GM23338 (cell line): ENCODE results near the gene FAM168A. TPM values are rescaled to one million over a fixed set of nuclear protein-coding genes. Genes with fewer than 3 reads are reported as not detected.

Experiments used
- ATAC-seq: fragments of 200-7000 bp; cut with Tn5 transposase; 3 replicates; pipeline ENCODE4 v1.9.1; 2020
- DNase-seq: peaks from one replicate; pipeline ENCODE4 v3.0.0-alpha.2; 2015; ENCODE audit warnings: low spot score
- H2AFZ ChIP-seq: fragments of 200-600 bp; sonication (generic); 2 replicates; pipeline ENCODE4 v1.8.0; 2016; ENCODE audit warnings: antibody characterized with exemption, mild to moderate bottlenecking, moderate library complexity
- H3F3A ChIP-seq: fragments of 200-600 bp; sonication (generic); replicated peaks from 2 replicates; pipeline ENCODE4 v1.8.0; 2017; ENCODE audit warnings: antibody characterized with exemption, mixed run types, low read depth
- H3K27ac ChIP-seq: fragments of 200-600 bp; sonication (generic); 2 replicates; pipeline ENCODE4 v1.6.1; 2016; ENCODE audit warnings: low read depth
- H3K27me3 ChIP-seq: fragments of 200-600 bp; sonication (generic); 2 replicates; pipeline ENCODE4 v1.8.0; 2016; ENCODE audit warnings: mild to moderate bottlenecking, mixed run types, moderate library complexity; ENCODE audit not compliant: insufficient read depth
- H3K36me3 ChIP-seq: fragments of 200-600 bp; sonication (generic); 2 replicates; pipeline ENCODE4 v1.8.0; 2016; ENCODE audit warnings: mild to moderate bottlenecking; ENCODE audit not compliant: insufficient read depth
- H3K4me1 ChIP-seq: fragments of 200-600 bp; sonication (generic); 2 replicates; pipeline ENCODE4 v1.8.0; 2016; ENCODE audit warnings: mild to moderate bottlenecking, moderate library complexity; ENCODE audit not compliant: insufficient read depth
- H3K4me2 ChIP-seq: fragments of 200-600 bp; sonication (generic); 2 replicates; pipeline ENCODE4 v1.7.1; 2017; ENCODE audit warnings: mixed run types
- H3K4me3 ChIP-seq: fragments of 200-600 bp; sonication (generic); 2 replicates; pipeline ENCODE4 v1.6.1; 2016; ENCODE audit warnings: mixed run types
- H3K79me2 ChIP-seq: fragments of 200-600 bp; sonication (generic); replicated peaks from 2 replicates; pipeline ENCODE4 v1.8.0; 2017; ENCODE audit warnings: mild to moderate bottlenecking; ENCODE audit not compliant: insufficient read depth
- H3K9me2 ChIP-seq: fragments of 200-600 bp; sonication (generic); 2 replicates; pipeline ENCODE4 v1.8.0; 2017; ENCODE audit not compliant: insufficient read depth
- H4K20me1 ChIP-seq: fragments of 200-600 bp; sonication (generic); replicated peaks from 2 replicates; pipeline ENCODE4 v1.8.0; 2017; ENCODE audit warnings: mild to moderate bottlenecking; ENCODE audit not compliant: insufficient read depth
- H3K27ac Mint-ChIP-seq: 2 replicates; pipeline ENCODE4 v1.8.0; 2020; ENCODE audit warnings: inconsistent platforms, mild to moderate bottlenecking, moderate library complexity, mixed read lengths
- H3K27me3 Mint-ChIP-seq: 3 replicates; pipeline ENCODE4 v1.8.0; 2022; ENCODE audit warnings: low read depth, mild to moderate bottlenecking, moderate library complexity, mixed read lengths, inconsistent platforms; ENCODE audit not compliant: insufficient read depth, poor library complexity
- H3K36me3 Mint-ChIP-seq: 3 replicates; pipeline ENCODE4 v1.8.0; 2021; ENCODE audit warnings: low read depth, mild to moderate bottlenecking, inconsistent platforms, moderate library complexity, mixed read lengths
- H3K4me1 Mint-ChIP-seq: 3 replicates; pipeline ENCODE4 v1.8.0; 2020; ENCODE audit warnings: mild to moderate bottlenecking, inconsistent platforms, mixed read lengths
- H3K4me3 Mint-ChIP-seq: 3 replicates; pipeline ENCODE4 v1.8.0; 2021; ENCODE audit warnings: moderate library complexity, mild to moderate bottlenecking, inconsistent platforms, mixed read lengths
- H3K9me3 Mint-ChIP-seq: 3 replicates; pipeline ENCODE4 v1.8.0; 2020; ENCODE audit warnings: moderate library complexity, mild to moderate bottlenecking, inconsistent platforms, mixed read lengths
- EZH2phosphoT487 ChIP-seq: fragments of 200-600 bp; sonication (generic); IDR thresholded peaks from one replicate; pipeline ENCODE4 v1.8.1; 2018; ENCODE audit warnings: antibody characterized with exemption; ENCODE audit not compliant: unreplicated experiment
- NANOG ChIP-seq: IDR thresholded peaks from 2 replicates; pipeline ENCODE4 v1.6.1; 2016; ENCODE audit warnings: antibody characterized with exemption, borderline replicate concordance
- REST ChIP-seq: IDR thresholded peaks from one replicate; pipeline ENCODE4 v1.6.1; 2018; ENCODE audit warnings: antibody characterized with exemption; ENCODE audit not compliant: unreplicated experiment
- ZNF114 ChIP-seq: fragments of 250-450 bp; sonication (Bioruptor Pico); IDR thresholded peaks from 2 replicates; pipeline ENCODE4 v1.5.0; 2020; ENCODE audit warnings: mild to moderate bottlenecking, moderate library complexity
- ZNF462 ChIP-seq: fragments of 250-450 bp; sonication (Bioruptor Pico); IDR thresholded peaks from 2 replicates; pipeline ENCODE4 v1.5.0; 2020; ENCODE audit warnings: mild to moderate bottlenecking, moderate library complexity
- polyA plus RNA-seq: library from polyadenylated mRNA; unstranded; fragments of >200 nt; fragmentation: Nextera tagmentation; extraction: Ambion mirVana; gene quantifications from 2 replicates; pipeline ENCODE4 v1.2.1, GENCODE V29; 2016
- total RNA-seq: library from RNA; depleted of rRNA; stranded (reverse); fragments of >200 nt; shearing (Covaris generic); gene quantifications from 2 replicates; pipeline ENCODE4 v1.2.3, GENCODE V29; 2014

Gene FAM168A
- total and polyA plus RNA-seq, 2 experiments from 2014 or later = 8.0 to 20.3 TPM

GRCh38 chr11:73496134-73496533, 101.8 kb downstream of the FAM168A start (continued):
- TF ChIP-seq ZNF462 (CRISPR knock-in tag) (no peak), EZH2phosphoT487 (no peak), NANOG (no peak)

GRCh38 chr11:73495731-73496130, 102.2 kb downstream of the FAM168A start:
- peaks cover 14% of the 10 kb centered on the region for H3K4me1 ChIP-seq
- H4K20me1 ChIP-seq = no peaks in the 10 kb centered on the region; the same call in none of the 2 replicates
- no peak overlapping the region for H3K4me3 ChIP-seq
- Mint-ChIP-seq H3K4me3 (no peak overlapping the region), H3K27me3 (peaks cover 2% of the 10 kb centered on the region), H3K4me1 (peaks cover 18% of the 10 kb centered on the region), H3K36me3 (peaks cover 12% of the 10 kb centered on the region), H3K27ac (no peak overlapping the region), H3K9me3 (no peaks in the 10 kb centered on the region; the same call in 1 of the 3 replicates)
- peaks cover 4% of the 10 kb centered on the region; the same call in 1 of the 2 replicates for H3K36me3 ChIP-seq
- no peak overlapping the region for H2AFZ ChIP-seq
- ATAC-seq = no peak
- no peaks in the 10 kb centered on the region for H3F3A ChIP-seq
- no peak overlapping the region for H3K4me2 ChIP-seq
- DNase-seq = no peak
- no peak overlapping the region for H3K27ac ChIP-seq
- peaks cover 85% of the 10 kb centered on the region for H3K79me2 ChIP-seq
- no peaks in the 10 kb centered on the region for H3K27me3 ChIP-seq
- peaks cover 10% of the 10 kb centered on the region; the same call in 1 of the 2 replicates for H3K9me2 ChIP-seq
- TF ChIP-seq ZNF462 (CRISPR knock-in tag) = no peak
- no peak for TF ChIP-seq ZNF114 (CRISPR knock-in tag)
- no peak for TF ChIP-seq REST
- TF ChIP-seq NANOG = no peak
- no peak for TF ChIP-seq EZH2phosphoT487
